K562 (cell line): ENCODE data around the gene LCTL. TPM values are rescaled to one million over a fixed set of nuclear protein-coding genes. Genes with fewer than 3 reads are reported as not detected.

ENCODE experiments used
- ATF2 ChIP-seq: sonication (generic); formaldehyde crosslinking; IDR thresholded peaks from 2 replicates; pipeline ENCODE4 v1.8.1; 2022; ENCODE audit warnings: missing genetic modification reagents
- CHAMP1 ChIP-seq: fragments of 450-650 bp; IDR thresholded peaks from 2 replicates; pipeline ENCODE4 v1.6.1; 2016; ENCODE audit warnings: mild to moderate bottlenecking
- FOXP4 ChIP-seq: sonication (generic); formaldehyde crosslinking; IDR thresholded peaks from 2 replicates; pipeline ENCODE4 v1.8.0; 2022; ENCODE audit warnings: mild to moderate bottlenecking, missing genetic modification reagents, borderline replicate concordance
- HDAC8 ChIP-seq: fragments of 450-650 bp; IDR thresholded peaks from 2 replicates; pipeline ENCODE4 v1.6.1; 2016; ENCODE audit warnings: mild to moderate bottlenecking, missing genetic modification characterization, moderate library complexity, missing compliant biosample characterization
- HOMEZ ChIP-seq: fragments of 250-450 bp; sonication (Bioruptor Pico); IDR thresholded peaks from 2 replicates; pipeline ENCODE4 v1.4.0; 2020; ENCODE audit warnings: mild to moderate bottlenecking, moderate library complexity
- JUN ChIP-seq, 2 experiments: sonication (generic) in 1 of 2; formaldehyde crosslinking in 1 of 2; IDR thresholded peaks; 2 replicates each; pipeline versions ENCODE4 v1.6.1 to v1.8.0; 2012 to 2022; ENCODE audit warnings: borderline replicate concordance in 2 of 2, mild to moderate bottlenecking in 2 of 2, improper control_type of control experiment in 1 of 2, low read depth in 1 of 2, low read length in 1 of 2, missing genetic modification reagents in 1 of 2
- MEIS2 ChIP-seq: fragments of 450-650 bp; IDR thresholded peaks from 2 replicates; pipeline ENCODE4 v1.6.1; 2014; ENCODE audit warnings: mild to moderate bottlenecking; ENCODE audit not compliant: partially characterized antibody
- MLX ChIP-seq, 2 experiments: fragments of 450-650 bp in 1 of 2; sonication (generic) in 1 of 2; formaldehyde crosslinking; conservative IDR thresholded peaks; 2 replicates each; pipeline versions ENCODE4 v1.4.0 to v1.8.1; 2020 to 2022; ENCODE audit warnings: mild to moderate bottlenecking in 1 of 2, missing genetic modification reagents in 1 of 2
- NCOR1 ChIP-seq: fragments of 450-650 bp; IDR thresholded peaks from 2 replicates; pipeline ENCODE4 v1.6.1; 2016; ENCODE audit warnings: mild to moderate bottlenecking, moderate library complexity
- POLR2AphosphoS2 ChIP-seq: IDR thresholded peaks from 2 replicates; pipeline ENCODE4 v1.6.1; 2012; ENCODE audit warnings: low read length, improper control_type of control experiment
- RNF2 ChIP-seq: sonication (generic); IDR thresholded peaks from 2 replicates; pipeline ENCODE4 v1.6.1; 2016
- TCF3 ChIP-seq: sonication (generic); formaldehyde crosslinking; IDR thresholded peaks from 2 replicates; pipeline ENCODE4 v1.4.0; 2020; ENCODE audit warnings: mild to moderate bottlenecking, missing genetic modification reagents
- TRIM25 ChIP-seq: fragments of 450-650 bp; IDR thresholded peaks from 2 replicates; pipeline ENCODE4 v1.7.0; 2016; ENCODE audit warnings: borderline replicate concordance
- USF2 ChIP-seq: sonication (generic); formaldehyde crosslinking; IDR thresholded peaks from 2 replicates; pipeline ENCODE4 v1.5.0; 2020; ENCODE audit warnings: missing genetic modification reagents
- WHSC1 ChIP-seq: IDR thresholded peaks from one replicate; pipeline ENCODE4 v1.6.1; 2012; ENCODE audit warnings: low read length, control low read depth, inconsistent platforms
- polyA plus RNA-seq, 8 experiments: library from polyadenylated mRNA; depleted of rRNA in 4 of 8; stranded (reverse) in 5 of 8; unstranded in 3 of 8; fragments of >200 nt; fragmentation: Nextera tagmentation in 2 of 8; fragmentation: Illumina TruSeq in 1 of 8; extraction: Ambion mirVana in 2 of 8; extraction: Trizol in 1 of 8; gene quantifications; 2 replicates each; pipeline versions ENCODE4 v1.2.1 to v1.2.3, GENCODE V29; 2011 to 2014; ENCODE audit warnings: inconsistent platforms in 1 of 8, missing spikeins in 1 of 8
- total RNA-seq, 7 experiments: library from RNA; depleted of rRNA in 6 of 7; stranded (reverse); fragments of >200 nt in 6 of 7; fragmentation: Illumina TruSeq in 2 of 7; extraction: Trizol in 2 of 7; gene quantifications; 2 replicates each; pipeline versions ENCODE4 v1.2.1 to v1.2.3, GENCODE V29; 2011 to 2021; ENCODE audit warnings: low replicate concordance in 1 of 7

The LCTL gene
- total and polyA plus RNA-seq, 9 of the 15 experiments (the other 6 are each of a cell fraction or from before 2014, with no cell fraction given), result 0.08 to 0.31 (median 0.17) TPM; not detected in 6

- TF ChIP-seq FOXP4 (no peak), HOMEZ (CRISPR knock-in tag) (no peak), RNF2 (no peak), HDAC8 (no peak), USF2 (CRISPR knock-in tag) (no peak), TCF3 (peak; percentile 77), CHAMP1 (no peak), ATF2 (no peak), MLX (CRISPR knock-in tag; conservative IDR thresholded peaks at IDR 0.05) (no peak), NCOR1 (peak; percentile 52), POLR2AphosphoS2 (no peak), JUN (IDR thresholded peaks at IDR 0.05; ENCODE audit: borderline replicate concordance, low read depth, low read length) (no peak), JUN (CRISPR knock-in tag; IDR thresholded peaks at IDR 0.05; ENCODE audit: borderline replicate concordance) (no peak), TRIM25 (no peak), WHSC1 (no peak), MEIS2 (no peak)
Measured at GRCh38 chr15:66592505-66593218, 26.9 kb upstream of the LCTL start (continued).
